HL-60 (cell line): Measurements from ENCODE around the gene RAE1.

Source experiments
- DNase-seq, 2 experiments: peaks; one replicate each; pipeline ENCODE4 v3.0.0-alpha.2; 2010 to 2020; ENCODE audit warnings: low read depth in 1 of 2, low spot score in 1 of 2
- H3K27ac ChIP-seq: fragments of 250-450 bp; sonication (Bioruptor Pico); replicated peaks from 2 replicates; pipeline ENCODE4 v1.5.1; 2020; ENCODE audit warnings: mild to moderate bottlenecking, moderate library complexity
- H3K27me3 ChIP-seq: fragments of 250-450 bp; sonication (Bioruptor Pico); 2 replicates; pipeline ENCODE4 v1.5.1; 2021; ENCODE audit warnings: mild to moderate bottlenecking, moderate library complexity; ENCODE audit not compliant: insufficient read depth, poor library complexity, severe bottlenecking
- H3K4me3 ChIP-seq: replicated peaks from 2 replicates; pipeline ENCODE4 v1.5.1; 2011; ENCODE audit warnings: mild to moderate bottlenecking, control low read depth, low read length; ENCODE audit not compliant: insufficient read depth
- GABPA ChIP-seq: IDR thresholded peaks from 2 replicates; pipeline ENCODE4 v1.6.1; 2012; ENCODE audit warnings: low read depth
- POLR2AphosphoS5 ChIP-seq: IDR thresholded peaks from 2 replicates; pipeline ENCODE4 v1.6.1; 2012; ENCODE audit warnings: low read depth
- SPI1 ChIP-seq: IDR thresholded peaks from 2 replicates; pipeline ENCODE4 v1.6.1; 2012; ENCODE audit warnings: low read depth, mild to moderate bottlenecking, borderline replicate concordance
- long read RNA-seq: library from polyadenylated mRNA; unstranded; transcript quantifications from one replicate; pipeline ENCODE4 v2.0.0, GENCODE V29; 2020
- TF ChIP-seq, protein P1 (sequence below): IDR thresholded peaks from one replicate; pipeline ENCODE4 v1.5.1; 2011; ENCODE audit warnings: low read length, control low read depth, inconsistent platforms; ENCODE audit not compliant: insufficient read depth
- TF ChIP-seq, protein P2 (sequence below): IDR thresholded peaks from 2 replicates; pipeline ENCODE4 v1.6.1; 2012; ENCODE audit warnings: low read depth; ENCODE audit not compliant: insufficient replicate concordance

The RAE1 gene
- long read RNA-seq, transcript RAE1-201 (12 exons, 2,362 nt) = minor isoform, 20 of 415 reads
- long read RNA-seq, transcript RAE1-203 (12 exons, 2,639 nt) = major isoform, 380 of 415 reads
- long read RNA-seq, partial matches to known transcripts = 3 of 415 reads
- long read RNA-seq, other reads (novel, unspliced or antisense) = 12 of 415 reads

DNA sequence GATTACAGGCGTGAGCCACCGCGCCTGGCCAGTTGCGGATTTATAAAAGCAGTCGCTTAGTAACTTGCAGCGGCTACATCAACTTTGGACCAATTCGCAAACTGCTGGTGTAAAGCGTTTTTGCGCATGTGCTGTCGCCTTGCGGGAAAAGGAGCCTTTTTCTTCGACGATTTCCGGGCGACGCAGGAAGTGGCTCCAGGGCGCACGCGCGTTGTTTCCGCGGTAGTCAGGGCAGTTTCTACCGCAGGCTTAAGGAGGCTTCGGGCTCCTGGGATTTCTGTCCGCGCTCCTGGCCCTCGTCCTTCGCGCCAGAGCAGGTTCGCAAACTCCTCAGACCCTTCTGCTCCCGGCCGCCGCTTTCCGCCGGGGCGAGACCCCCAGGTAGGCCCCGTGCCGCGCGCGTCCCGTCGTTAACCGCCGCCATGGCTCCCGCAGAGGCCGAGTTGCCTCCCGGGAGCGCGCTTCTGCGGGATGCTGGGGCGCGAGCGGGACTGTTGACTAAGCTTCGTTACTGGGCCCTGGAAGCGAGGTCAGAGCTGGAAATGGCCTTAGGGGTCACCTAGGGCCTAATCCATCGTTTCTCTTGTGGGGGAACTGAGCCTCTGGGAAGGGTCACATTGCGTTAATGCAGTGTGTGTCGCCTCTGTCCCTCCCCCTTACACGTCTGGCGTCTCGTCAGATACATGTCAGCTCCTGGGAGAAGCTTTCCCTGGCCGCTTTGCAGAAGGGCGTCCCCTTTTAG is at the start of gene RAE1:
TSS of gene RAE1 (plus strand) at position 214 of the 742 bp plus-strand sequence. CDS start 2,784 bp downstream, outside the sequence.
- peak within 1 kb of the TSS; percentile 98 for H3K4me3 ChIP-seq
- TF ChIP-seq GABPA = peak; percentile 81
- TF ChIP-seq POLR2AphosphoS5 = peak; percentile 62; the same call in 1 of the 2 replicates
- TF ChIP-seq, protein P1, sequence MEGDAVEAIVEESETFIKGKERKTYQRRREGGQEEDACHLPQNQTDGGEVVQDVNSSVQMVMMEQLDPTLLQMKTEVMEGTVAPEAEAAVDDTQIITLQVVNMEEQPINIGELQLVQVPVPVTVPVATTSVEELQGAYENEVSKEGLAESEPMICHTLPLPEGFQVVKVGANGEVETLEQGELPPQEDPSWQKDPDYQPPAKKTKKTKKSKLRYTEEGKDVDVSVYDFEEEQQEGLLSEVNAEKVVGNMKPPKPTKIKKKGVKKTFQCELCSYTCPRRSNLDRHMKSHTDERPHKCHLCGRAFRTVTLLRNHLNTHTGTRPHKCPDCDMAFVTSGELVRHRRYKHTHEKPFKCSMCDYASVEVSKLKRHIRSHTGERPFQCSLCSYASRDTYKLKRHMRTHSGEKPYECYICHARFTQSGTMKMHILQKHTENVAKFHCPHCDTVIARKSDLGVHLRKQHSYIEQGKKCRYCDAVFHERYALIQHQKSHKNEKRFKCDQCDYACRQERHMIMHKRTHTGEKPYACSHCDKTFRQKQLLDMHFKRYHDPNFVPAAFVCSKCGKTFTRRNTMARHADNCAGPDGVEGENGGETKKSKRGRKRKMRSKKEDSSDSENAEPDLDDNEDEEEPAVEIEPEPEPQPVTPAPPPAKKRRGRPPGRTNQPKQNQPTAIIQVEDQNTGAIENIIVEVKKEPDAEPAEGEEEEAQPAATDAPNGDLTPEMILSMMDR = no peak
- H3K27ac ChIP-seq = peak within 1 kb of the TSS; percentile 94
- DNase-seq = peak; percentile 80 to 94
- no peaks in the 10 kb centered on the region for H3K27me3 ChIP-seq

GRCh38 chr20:57306747-57307146 is 44.3 kb upstream of the RAE1 start:
- no peak for DNase-seq
- TF ChIP-seq, protein P1 = no peak
- TF ChIP-seq, protein P2, sequence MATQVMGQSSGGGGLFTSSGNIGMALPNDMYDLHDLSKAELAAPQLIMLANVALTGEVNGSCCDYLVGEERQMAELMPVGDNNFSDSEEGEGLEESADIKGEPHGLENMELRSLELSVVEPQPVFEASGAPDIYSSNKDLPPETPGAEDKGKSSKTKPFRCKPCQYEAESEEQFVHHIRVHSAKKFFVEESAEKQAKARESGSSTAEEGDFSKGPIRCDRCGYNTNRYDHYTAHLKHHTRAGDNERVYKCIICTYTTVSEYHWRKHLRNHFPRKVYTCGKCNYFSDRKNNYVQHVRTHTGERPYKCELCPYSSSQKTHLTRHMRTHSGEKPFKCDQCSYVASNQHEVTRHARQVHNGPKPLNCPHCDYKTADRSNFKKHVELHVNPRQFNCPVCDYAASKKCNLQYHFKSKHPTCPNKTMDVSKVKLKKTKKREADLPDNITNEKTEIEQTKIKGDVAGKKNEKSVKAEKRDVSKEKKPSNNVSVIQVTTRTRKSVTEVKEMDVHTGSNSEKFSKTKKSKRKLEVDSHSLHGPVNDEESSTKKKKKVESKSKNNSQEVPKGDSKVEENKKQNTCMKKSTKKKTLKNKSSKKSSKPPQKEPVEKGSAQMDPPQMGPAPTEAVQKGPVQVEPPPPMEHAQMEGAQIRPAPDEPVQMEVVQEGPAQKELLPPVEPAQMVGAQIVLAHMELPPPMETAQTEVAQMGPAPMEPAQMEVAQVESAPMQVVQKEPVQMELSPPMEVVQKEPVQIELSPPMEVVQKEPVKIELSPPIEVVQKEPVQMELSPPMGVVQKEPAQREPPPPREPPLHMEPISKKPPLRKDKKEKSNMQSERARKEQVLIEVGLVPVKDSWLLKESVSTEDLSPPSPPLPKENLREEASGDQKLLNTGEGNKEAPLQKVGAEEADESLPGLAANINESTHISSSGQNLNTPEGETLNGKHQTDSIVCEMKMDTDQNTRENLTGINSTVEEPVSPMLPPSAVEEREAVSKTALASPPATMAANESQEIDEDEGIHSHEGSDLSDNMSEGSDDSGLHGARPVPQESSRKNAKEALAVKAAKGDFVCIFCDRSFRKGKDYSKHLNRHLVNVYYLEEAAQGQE = no peak
- no peak overlapping the region for H3K4me3 ChIP-seq
- H3K27me3 ChIP-seq = peaks cover 6% of the 10 kb centered on the region
- no peak overlapping the region for H3K27ac ChIP-seq

GRCh38 chr20:57308451-57309271 is 42.4 kb upstream of the RAE1 start:
- H3K27ac ChIP-seq = no peak overlapping the region
- H3K4me3 ChIP-seq = no peak overlapping the region
- DNase-seq = no peak
- TF ChIP-seq, protein P1 = no peak
- TF ChIP-seq, protein P2 = no peak
- TF ChIP-seq POLR2AphosphoS5 (no peak), GABPA (no peak), SPI1 (no peak)
- peaks cover 6% of the 10 kb centered on the region for H3K27me3 ChIP-seq
